HG02840 (cell line): Measurements from ENCODE around the gene IP6K2.
A peak's percentile ranks its signal among the peaks of the same experiment; 100 is the strongest.
"Not testable (repeated sequence)": the region's sequence is repeated elsewhere in the genome, so short reads cannot be mapped to it uniquely, and the experiment has no call there.

Experiments used
- ATAC-seq: cut with Tn5 transposase; IDR thresholded peaks from one replicate; pipeline ENCODE4 v1.9.1; 2021; ENCODE audit warnings: mild to moderate bottlenecking, moderate library complexity, moderate number of reproducible peaks; ENCODE audit not compliant: unreplicated experiment, low FRiP score

IP6K2 gene, protein sequence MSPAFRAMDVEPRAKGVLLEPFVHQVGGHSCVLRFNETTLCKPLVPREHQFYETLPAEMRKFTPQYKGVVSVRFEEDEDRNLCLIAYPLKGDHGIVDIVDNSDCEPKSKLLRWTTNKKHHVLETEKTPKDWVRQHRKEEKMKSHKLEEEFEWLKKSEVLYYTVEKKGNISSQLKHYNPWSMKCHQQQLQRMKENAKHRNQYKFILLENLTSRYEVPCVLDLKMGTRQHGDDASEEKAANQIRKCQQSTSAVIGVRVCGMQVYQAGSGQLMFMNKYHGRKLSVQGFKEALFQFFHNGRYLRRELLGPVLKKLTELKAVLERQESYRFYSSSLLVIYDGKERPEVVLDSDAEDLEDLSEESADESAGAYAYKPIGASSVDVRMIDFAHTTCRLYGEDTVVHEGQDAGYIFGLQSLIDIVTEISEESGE

GRCh38 chr3:48716982-48717746 lies at the start of gene IP6K2:
TSS of gene IP6K2 (minus strand) at chr3:48717221. CDS start at chr3:48695291, 21,930 bp downstream.
- ATAC-seq: peak; percentile 97

- no peak for ATAC-seq
These were observed 48.4 kb upstream of the IP6K2 start for GRCh38 chr3:48765376-48765775.

DNA sequence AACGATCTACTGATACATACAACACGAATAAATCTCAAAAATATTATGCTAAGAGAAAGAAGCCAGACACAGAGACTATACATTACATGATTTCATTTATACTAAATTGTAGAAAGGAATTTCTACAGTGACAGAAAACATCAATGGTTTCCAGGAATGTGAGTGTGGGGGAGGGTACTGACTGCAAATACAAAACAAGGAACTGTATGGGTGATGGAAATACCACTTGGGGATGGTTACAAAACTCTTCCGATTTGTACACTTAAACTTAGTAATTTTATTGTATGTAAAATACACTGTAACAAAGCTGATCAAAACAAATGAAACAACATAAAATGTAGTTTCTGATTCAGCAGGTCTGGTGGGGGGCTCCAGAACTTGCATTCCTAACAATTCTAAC lies 45.8 kb upstream of the IP6K2 start:
- no peak for ATAC-seq

GRCh38 chr3:48759991-48760540 lies 43.0 kb upstream of the IP6K2 start:
- ATAC-seq: not testable (repeated sequence)

- not testable (repeated sequence) for ATAC-seq
These were observed 42.5 kb upstream of the IP6K2 start for GRCh38 chr3:48759531-48759930.

GRCh38 chr3:48759071-48759470 lies 42.0 kb upstream of the IP6K2 start:
- no peak for ATAC-seq

- ATAC-seq: no peak
These were observed 39.6 kb upstream of the IP6K2 start for GRCh38 chr3:48756640-48757039.

- ATAC-seq: no peak
These were observed 33.8 kb upstream of the IP6K2 start for GRCh38 chr3:48750856-48751255.

GRCh38 chr3:48748754-48749153 lies 31.7 kb upstream of the IP6K2 start:
- no peak for ATAC-seq

DNA sequence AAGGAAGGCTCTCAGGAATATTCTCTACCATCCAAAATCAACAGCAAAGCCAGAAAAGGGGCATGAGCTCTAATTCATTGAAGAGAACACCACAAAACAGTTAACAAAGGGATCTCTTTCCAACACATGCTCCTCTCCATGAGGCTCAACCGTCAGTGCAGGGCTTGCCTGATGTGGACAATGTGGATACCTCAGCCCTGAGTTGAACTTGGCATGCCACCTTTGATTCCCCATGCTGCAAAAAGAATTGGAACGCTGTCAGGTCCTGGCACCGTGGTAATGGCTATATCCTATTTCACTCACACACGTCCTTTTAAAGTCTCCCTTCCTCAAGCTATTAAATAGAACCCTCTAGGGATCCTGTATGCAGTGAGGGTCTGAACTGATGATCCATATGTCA lies 30.7 kb upstream of the IP6K2 start:
- no peak for ATAC-seq

- ATAC-seq: no peak
These were observed 30.1 kb upstream of the IP6K2 start for GRCh38 chr3:48747015-48747615.

DNA sequence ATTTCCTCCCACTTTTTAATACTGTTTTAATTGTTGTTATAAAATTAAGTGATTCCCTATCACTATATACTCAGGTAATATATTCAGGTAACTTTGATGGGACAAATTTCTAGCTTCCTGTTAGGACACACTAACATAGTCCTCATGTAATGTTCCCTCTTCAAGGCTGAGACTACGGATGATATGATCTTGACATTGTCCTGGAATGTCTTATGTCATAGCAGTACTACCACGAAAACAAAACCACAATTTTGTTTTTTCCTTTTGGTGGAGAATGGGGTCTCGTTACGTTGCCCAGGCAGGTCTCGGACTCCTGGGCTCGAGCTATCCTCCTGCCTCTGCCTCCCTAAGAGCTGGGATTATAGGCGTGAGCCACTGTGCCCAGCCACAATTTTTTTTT lies 26.8 kb upstream of the IP6K2 start:
- ATAC-seq: no peak

GRCh38 chr3:48741226-48741625 lies 24.2 kb upstream of the IP6K2 start:
- ATAC-seq: not testable (repeated sequence)

- ATAC-seq: no peak
These were observed 23.2 kb upstream of the IP6K2 start for GRCh38 chr3:48739955-48740823.

DNA sequence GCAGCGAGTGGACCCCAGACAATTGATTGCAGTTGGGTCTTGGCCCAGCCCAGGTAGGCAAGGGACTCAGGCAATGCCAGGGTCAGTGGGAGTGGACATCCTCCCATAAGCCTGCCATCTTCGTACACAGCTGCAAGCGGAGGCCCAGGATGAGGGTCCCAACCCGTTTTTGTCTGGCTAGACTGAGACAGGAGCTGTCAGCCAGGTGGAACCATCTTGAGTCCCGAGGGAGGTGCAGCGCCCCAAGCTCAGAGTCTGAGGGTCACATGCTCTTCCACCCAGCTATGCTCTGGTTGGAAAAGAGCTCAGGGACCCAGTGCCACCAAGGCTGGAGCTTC lies 22.6 kb upstream of the IP6K2 start:
- ATAC-seq: no peak

DNA sequence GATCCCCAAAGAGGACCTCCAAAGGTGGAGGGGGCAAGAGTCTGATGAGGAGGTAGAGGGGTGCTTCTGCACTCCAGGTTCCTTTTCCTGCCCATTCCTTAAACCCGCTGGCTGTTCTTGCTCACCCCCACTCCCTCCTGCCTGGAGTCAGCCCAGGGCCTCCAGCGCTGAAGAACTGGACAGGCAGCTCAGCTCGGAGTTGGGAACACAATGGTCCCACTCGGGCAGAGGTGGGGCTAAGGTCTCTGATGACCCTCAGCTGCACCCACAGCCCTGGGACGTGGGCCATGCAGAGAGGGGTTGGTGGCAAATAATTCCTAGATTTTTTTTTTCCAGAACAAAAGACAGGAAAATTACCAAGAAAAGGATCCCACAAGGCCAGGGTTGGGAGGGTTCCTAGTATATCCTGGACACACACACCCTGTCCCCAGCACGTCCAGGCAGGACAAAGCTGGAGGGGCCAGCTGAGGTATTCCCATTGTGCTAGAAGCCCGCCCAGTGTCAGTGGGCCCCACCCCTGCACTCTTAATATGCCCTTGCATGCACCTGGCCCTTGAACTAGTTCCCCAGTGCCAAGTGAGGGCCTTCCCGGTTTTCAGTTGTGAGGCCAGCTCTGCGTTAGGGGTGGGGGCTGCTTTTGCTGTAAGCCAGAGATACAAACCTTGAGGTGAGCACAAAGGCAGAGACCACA lies 22.1 kb upstream of the IP6K2 start:
- ATAC-seq: no peak

- no peak for ATAC-seq
These were observed 21.1 kb upstream of the IP6K2 start for GRCh38 chr3:48738144-48738536.

DNA sequence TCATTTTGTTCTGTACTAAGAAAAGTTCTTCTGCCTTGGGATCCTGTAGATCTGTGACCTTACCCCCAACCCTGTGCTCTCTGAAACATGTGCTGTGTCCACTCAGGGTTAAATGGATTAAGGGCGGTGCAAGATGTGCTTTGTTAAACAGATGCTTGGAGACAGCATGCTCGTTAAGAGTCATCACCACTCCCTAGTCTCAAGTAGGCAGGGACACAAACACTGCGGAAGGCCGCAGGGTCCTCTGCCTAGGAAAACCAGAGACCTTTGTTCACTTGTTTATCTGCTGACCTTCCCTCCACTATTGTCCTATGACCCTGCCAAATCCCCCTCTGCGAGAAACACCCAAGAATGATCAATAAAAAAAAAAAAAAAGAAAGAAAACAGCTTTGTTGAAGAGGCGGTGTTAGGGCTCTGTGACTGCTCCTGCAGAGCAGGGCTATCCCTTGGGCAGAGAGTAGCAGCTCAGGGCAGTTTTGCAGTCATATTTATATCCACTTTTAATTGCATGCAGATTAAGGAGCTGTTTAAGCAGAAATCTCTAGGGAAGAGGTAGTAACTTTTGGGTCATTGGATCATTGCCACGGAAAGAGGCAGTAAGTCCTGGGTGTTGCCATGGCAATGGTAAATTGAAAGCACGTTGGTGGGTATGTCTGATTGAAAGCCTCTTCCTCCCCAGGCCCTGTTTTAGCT lies 18.2 kb upstream of the IP6K2 start:
- not testable (repeated sequence) for ATAC-seq

DNA sequence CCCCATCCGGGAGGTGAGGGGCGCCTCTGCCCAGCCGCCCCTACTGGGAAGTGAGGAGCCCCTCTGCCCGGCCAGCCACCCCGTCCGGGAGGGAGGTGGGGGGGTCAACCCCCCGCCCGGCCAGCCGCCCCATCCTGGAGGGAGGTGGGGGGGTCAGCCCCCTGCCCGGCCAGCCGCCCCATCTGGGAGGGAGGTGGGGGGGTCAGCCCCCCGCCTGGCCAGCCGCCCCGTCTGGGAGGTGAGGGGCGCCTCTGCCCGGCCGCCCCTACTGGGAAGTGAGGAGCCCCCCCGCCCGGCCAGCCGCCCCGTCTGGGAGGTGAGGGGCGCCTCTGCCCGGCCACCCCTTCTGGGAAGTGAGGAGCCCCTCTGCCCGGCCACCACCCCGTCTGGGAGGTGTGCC lies 17.5 kb upstream of the IP6K2 start:
- not testable (repeated sequence) for ATAC-seq
